Panc1 (cell line): ENCODE measurements around the gene SERPINF2.

Source experiments
- POLR2AphosphoS5 ChIP-seq: IDR thresholded peaks from 2 replicates; pipeline ENCODE4 v1.6.1; 2012; ENCODE audit warnings: mild to moderate bottlenecking, low read depth, low read length, moderate library complexity
- SIN3A ChIP-seq: IDR thresholded peaks from 2 replicates; pipeline ENCODE4 v1.6.1; 2012; ENCODE audit warnings: low read depth, mild to moderate bottlenecking, low read length, moderate library complexity, borderline replicate concordance; ENCODE audit not compliant: insufficient read depth
- TF ChIP-seq, protein P1 (sequence below): fragments of 450-650 bp; IDR thresholded peaks from 2 replicates; pipeline ENCODE4 v1.5.1; 2017; ENCODE audit warnings: mild to moderate bottlenecking

DNA sequence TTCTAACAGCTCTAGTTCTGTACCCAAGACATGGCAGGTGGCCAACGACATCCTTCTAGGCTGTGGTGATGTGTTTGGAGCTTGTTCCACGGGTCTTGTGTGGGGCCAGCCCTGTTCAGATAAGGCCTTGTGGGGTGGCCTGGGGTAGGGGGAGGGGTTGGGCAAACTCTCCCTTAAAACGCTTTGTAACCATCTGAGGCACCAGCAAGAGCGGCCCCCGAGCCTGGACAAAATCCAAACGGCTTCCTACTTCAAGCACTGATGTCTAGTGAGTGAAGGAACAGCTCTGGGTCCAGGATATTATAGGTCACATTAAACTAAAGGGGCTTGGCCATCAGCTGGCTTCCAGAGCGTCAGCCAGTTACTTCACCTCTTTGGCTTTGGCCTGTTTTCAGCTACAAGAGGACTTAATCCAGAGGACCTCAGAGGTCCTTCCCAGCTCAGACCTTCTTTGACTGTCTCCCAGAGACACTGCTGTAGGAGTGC lies 31.1 kb downstream of the SERPINF2 start:
- TF ChIP-seq SIN3A (no peak), POLR2AphosphoS5 (no peak)
- TF ChIP-seq, protein P1, sequence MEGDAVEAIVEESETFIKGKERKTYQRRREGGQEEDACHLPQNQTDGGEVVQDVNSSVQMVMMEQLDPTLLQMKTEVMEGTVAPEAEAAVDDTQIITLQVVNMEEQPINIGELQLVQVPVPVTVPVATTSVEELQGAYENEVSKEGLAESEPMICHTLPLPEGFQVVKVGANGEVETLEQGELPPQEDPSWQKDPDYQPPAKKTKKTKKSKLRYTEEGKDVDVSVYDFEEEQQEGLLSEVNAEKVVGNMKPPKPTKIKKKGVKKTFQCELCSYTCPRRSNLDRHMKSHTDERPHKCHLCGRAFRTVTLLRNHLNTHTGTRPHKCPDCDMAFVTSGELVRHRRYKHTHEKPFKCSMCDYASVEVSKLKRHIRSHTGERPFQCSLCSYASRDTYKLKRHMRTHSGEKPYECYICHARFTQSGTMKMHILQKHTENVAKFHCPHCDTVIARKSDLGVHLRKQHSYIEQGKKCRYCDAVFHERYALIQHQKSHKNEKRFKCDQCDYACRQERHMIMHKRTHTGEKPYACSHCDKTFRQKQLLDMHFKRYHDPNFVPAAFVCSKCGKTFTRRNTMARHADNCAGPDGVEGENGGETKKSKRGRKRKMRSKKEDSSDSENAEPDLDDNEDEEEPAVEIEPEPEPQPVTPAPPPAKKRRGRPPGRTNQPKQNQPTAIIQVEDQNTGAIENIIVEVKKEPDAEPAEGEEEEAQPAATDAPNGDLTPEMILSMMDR = no peak
